HG02970 (cell line): ENCODE results near the gene UAP1L1.

Experiments used
- ATAC-seq: cut with Tn5 transposase; IDR thresholded peaks from one replicate; pipeline ENCODE4 v1.9.1; 2021; ENCODE audit warnings: mild to moderate bottlenecking, moderate library complexity, moderate number of reproducible peaks; ENCODE audit not compliant: unreplicated experiment, low FRiP score

The UAP1L1 gene

DNA sequence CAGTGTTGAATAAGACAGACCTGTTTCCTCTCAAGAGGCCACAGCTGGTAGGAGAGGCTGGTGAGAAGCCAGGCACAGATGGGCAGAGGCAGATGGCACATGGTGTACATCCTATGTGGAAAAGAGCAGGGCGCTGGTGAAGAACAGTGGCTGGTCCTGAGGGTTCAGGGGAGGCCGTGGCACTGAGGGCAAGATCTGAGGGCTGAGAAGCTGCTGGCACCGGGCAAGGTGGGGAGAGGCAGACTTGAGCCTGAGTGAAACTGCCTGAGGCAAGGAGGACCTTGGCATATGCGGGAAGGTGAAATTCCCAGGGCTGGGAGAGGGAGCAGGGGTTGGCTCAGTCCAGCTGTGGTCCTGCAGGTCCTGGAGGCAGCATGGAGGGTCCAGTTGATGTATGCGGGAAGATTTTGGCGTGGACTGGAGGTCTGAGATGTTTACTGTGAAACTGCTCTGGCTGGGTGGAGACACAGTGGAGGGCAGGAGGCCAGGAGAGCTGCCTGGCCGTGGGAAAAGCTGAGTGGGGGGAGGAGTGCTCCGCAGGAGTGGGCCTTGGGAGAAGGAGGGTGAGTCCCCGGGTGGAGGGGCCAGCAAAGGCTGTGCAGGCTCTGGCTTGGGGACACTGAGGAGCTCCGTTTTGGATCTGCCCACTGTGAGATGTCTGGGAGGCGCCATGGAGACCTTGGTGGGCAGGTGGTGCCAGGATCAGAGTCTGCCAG lies 12.1 kb downstream of the UAP1L1 start:
- ATAC-seq = no peak

DNA sequence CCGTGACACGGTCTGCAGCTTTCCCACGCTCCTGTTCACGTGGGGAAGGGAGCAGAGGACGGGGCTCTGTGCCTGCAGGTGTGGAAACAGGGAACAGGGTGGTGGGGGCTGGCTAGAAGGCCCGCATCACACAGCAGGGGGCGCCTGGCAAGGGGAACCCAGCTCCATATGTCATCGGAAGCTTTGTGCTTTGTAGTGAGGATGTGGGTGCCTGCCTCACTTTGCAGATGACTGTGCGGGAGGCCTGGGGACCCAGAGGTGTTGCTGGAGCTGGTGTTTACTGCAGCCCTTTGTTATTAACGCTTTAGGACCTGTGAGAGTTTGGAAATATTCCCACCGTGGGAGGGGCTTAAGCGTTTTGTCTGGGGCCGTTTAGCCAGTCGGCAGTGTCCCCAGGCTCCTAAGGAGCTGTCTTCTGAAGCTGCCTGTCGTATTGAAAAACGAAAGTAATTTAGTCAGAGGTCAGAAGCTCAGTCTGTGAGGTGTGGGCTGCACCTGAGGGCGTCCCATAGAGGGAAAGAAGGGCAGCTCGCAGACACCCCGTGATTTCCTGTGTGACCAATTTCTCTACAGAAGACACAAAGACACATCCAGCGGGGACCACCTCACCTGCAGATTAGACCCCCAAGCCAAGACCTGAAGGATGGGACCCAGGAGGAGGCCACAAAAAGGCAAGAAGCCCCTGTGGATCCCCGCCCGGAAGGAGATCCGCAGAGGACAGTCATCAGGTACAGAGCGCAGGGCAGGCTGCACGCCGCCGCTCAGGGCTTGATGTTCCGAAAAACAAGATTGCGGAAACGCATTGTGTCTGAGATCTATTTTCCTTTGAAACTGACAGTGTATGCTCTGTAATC lies 18.6 kb downstream of the UAP1L1 start:
- peak; percentile 73 for ATAC-seq

DNA sequence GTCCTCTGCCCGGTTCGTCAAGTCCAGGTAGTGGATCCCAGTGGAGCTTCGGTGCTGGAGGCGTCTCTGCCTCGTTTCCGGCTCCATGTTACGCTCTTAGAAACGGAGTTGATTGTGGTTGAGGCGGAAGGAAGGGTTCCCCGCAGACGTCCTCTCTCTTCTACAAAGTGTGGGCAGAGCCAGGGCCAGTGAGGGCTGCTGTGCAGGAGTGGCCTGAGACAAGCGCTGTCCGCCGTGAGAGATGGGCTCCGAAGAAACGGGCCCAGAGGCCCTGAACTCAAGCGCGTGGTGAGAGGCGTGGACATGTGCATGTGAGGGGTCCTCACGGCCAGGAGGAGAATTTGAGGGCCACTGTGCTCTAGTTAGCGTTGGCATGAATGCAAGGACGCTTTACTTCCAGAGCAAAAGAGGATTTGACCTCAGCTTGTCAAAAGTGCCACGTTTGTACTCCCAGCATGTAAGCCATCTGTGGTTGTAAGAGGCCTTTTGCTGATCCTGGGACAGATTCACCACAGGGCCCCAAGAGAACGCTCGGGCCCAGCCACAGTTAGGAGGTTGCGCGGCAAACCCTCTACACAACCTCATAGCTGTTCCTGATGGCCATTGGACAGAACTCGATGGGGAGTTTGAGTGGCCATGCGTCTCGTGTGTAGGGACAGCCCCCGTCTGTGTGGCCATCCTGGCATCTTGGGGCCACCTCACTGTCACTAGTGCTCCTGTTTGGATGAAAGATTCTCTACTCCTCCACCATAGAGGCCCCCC lies 19.6 kb downstream of the UAP1L1 start:
- ATAC-seq = no peak

DNA sequence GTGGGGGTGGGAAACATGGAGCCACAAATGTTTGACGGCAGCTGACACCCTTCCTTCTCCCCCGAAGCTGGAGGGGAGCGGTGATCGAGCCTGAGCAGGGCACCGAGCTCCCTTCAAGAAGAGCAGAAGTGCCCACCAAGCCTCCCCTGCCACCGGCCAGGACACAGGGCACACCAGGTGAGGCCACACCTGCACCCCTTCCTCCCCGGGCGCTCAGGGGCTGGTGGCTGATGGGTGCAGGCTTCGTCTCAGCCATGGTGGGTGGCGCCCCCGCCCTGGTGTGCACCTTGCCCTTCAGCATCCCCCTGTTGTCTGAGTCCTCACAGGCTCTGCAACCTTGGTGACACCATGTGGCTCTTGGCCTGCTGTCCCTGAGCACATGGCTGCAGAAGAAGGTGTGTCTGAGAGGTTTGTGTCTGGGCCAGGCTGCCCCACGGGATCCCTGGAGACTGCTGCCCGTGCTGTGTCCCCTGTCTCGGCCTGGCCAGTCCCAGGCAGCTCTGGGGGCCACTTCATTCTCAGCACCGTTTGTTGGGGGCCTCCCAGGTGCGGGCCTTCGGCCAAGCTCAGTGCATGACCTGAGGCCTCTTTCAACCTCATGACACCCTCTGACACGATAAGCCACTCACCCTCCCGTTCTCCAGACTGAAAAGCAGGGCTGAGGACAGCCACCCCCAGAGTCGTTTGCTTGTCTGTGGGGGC lies 20.6 kb downstream of the UAP1L1 start:
- no peak for ATAC-seq

DNA sequence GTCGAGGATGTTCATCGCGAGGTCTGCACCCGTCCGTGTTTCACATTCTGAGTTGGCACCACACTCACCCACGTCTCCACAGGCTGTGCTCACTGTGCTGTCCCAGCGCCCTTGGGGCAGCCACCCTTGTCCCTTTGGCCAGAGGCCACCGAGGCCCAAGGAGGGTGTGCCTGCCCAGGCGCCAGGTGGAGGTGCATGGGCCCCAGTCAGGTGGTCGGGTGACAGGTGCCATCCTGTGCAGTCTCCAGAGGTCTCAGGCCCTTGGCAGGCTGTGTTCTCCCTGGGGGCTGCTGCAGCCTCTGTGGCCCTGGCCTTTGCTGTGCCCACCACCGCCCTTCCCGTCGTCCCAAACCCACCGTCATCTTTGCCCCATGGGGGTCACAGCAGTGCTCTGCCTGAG lies 21.9 kb downstream of the UAP1L1 start:
- ATAC-seq = no peak

DNA sequence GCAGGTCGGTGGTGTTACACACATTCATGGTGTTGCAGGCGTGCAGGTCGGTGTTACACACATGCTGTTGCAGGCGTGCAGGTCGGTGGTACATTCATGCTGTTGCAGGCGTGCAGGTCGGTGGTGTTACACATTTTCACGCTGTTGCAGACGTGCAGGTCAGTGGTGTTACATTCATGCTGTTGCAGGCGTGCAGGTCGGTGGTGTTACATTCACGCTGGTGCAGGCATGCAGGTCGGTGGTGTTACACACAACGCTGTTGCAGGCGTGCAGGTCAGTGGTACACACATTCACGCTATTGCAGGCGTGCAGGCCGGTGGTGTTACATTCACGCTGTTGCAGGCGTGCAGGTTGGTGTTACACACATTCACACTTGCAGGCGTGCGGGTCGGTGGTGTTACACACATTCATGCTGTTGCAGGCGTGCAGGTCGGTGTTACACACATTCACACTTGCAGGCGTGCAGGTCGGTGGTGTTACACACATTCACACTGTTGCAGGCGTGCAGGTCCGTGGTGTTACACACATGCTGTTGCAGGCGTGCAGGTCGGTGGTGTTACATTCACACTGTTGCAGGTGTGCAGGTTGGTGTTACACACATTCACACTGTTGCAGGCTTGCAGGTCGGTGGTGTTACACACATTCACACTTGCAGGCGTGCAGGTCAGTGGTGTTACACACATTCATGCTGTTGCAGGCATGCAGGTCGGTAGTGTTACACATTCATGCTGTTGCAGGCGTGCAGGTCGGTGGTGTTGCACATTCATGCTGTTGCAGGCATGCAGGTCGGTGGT lies 26.1 kb downstream of the UAP1L1 start:
- ATAC-seq = no peak

DNA sequence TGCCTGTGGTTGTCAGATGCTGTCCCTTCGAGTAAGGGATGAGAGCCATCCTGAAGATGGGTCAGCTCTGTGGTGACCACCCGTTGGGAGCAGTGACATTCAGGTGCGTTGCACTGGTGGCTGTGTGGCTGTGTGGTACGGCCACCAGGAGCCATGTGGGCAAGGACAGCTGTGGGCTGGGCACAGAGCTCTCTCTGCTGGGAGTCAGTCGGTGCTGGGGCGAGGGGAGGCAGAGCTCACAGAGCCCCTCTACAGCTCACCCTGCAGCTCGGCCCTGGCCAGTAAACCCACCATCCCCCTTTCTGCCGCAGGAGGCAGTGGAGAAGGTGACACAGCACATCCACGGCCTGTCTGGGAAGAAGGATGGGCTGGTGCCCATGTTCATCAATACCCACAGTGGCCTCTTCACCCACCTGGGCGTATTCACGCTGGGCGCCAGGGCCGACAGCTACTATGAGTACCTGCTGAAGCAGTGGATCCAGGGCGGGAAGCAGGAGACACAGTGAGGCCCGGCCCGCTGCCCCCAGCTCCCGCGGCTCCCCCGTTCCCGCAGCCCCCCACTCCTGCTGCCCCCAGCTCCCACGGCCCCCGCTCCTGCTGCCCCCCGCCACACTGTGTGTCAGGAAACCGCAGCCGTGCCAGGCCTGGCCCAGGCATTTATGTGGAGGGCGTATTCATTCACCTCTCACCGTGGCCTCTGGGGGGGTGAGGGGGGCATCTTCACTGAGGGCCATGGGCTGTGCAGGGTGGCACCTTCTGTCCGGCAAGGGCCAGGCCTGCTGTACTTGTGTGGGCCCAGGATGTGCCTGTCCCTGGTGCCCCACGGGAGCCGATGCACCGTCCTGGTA lies 28.7 kb downstream of the UAP1L1 start:
- ATAC-seq = no peak

DNA sequence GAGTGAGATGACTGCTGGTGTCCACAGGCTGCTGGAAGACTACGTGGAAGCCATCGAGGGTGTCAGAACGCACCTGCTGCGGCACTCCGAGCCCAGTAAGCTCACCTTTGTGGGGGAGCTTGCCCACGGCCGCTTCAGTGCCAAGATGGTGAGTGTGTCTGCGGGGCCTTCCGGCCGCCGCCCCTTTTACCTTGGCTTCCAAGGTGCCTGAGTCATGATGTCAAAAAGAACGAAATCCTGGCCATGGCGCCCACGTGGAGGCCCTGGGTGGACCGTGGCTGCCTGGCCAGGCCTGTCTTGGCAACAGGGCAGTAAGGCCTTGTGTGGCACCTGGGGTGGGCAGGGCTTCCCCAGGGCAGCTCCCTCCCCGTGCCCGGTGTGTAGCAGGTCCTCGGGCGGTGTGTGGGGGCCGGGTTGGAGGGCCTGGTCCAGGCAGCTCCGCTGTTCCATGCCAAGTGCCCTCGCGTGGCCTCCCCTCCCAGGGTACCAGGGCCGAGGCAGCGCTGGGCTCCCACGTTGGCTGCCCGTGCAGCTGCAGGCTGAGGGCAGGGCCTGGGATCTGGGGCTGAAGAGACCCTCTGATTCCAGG lies 29.4 kb downstream of the UAP1L1 start:
- no peak for ATAC-seq

DNA sequence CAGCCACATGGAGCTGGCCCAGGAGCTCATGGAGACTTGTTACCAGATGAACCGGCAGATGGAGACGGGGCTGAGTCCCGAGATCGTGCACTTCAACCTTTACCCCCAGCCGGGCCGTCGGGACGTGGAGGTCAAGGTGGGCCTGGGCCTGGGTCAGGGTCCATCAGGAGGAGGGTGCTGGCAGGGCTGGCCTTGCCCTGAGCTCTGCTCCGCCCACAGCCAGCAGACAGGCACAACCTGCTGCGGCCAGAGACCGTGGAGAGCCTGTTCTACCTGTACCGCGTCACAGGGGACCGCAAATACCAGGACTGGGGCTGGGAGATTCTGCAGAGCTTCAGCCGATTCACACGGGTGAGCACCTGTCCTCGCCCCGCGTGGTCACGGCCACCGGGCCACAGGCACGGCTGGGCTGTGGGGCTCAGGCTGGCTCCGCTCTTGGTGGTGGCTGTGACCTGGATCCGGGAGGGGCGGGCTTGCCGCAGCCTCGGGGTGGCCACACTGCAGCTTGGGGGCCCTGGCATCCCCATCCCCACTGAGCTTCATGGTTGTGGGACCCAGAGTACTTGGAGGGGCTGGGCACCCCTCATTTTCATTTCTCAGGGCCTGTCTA lies 30.1 kb downstream of the UAP1L1 start:
- no peak for ATAC-seq

DNA sequence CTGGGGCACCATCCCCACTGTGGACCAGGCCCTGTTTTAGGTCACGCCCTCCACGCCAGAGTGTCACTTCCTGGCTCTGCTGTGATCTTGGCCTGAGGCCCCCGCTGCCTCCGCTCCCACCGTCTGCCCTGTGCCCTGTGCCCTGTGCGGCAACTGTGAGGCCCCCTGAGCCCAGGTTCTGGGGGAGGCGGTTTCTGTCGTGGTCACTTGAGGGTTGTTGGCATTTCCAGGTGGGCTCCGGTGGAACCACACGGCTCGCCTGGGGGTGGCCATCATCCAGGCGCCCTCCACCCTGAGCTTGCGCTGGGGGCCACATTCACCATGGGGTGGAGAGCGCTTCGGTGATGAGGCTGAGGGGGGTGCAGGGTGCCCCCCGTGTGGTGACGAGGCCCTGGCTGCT lies 30.7 kb downstream of the UAP1L1 start:
- ATAC-seq = no peak

DNA sequence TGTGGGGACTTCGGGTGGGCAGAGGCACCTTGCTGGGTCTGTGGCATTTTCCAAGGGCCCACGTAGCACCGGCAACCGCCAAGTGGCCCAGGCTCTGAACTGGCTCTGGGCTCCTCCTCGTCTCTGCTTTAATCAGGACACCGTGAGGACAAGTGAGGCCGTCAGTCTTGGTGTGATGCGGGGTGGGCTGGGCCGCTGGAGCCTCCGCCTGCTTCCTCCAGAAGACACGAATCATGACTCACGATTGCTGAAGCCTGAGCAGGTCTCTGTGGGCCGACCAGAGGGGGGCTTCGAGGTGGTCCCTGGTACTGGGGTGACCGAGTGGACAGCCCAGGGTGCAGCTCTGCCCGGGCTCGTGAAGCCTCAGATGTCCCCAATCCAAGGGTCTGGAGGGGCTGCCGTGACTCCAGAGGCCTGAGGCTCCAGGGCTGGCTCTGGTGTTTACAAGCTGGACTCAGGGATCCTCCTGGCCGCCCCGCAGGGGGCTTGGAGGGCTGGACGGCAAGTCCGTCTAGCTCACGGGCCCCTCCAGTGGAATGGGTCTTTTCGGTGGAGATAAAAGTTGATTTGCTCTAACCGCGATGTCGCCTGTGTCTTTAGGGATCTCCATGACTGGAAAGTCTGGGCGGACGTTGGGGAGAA lies 31.4 kb downstream of the UAP1L1 start:
- ATAC-seq = no peak

DNA sequence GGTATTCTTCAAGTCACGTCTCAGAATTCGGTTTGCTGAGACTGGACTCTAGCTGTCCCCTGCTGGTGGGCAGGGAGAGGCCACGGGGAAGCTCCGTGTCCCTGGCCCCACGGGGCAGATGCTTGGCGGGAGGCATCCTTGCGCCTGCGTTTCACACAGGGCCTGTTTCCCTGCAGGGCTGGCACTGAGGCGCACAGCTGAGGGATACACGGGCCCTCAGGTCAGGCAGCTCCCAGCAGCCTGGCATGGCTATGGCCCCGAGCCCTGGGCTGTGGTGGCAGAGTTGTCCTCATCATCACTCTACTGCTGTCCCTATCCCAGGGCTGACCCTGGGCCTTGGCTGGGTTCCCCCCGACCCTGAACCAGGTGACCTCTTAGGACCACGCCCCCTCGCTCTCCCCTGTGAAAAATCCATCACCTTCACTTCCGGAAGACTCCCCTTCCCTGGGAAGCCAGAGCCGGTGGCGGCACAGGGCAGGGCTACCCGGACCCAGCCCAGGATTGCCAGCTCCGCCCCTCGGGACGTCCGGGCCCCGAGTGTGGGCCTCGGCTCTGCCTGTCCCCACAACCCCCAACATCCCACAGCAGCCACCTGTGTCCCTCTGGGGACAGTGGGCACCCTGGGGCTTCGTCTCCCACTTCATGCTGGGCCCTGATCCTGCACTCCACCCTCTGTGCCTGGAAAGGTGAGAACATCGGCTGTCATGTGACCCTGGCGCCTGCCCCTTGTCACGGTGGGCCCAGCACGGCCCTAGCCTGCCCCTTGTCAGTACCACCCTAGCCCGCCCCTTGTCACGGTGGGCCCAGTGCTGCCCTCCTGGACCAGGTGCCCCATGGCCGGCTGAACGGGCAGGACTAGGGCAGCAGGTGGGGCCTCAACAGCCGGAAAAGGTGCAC lies 32.2 kb downstream of the UAP1L1 start:
- no peak for ATAC-seq

DNA sequence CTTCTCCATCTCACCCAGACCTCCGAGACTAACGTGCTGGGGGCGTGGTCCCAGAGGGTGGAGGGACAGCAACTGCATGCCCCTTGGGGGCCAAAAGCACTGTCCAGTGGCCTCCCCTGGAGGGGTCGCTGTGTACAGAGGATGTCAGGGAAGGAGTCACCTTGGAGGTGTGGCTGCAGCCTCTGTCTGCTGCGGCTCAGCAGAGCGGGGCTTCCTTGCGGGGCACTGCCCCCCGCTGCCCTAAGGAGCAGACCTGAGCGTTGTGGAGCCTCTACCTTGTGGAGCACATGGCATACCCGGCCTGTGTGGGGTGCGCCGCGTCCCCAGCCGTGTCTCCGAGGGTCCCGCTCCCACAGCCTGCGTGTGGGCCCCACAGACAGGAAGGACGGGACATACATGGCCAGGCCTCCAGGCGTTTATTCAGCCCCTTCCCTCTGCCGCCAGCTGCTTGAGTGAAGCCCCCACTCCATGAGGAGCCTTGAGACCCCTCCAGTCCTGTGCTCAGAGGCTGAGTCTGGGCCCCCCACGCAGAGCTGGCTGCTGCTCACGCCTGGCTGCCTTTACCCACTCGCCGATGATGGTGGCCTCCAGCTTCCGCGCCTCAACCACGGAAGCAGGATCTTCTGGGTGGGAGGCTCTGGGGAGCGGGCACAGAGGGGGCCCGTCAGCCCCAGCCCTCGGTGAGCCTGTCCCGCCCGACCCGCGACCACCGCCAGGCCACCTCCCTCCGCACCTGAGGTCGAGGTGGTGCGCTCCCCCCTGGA lies 33.0 kb downstream of the UAP1L1 start:
- no peak for ATAC-seq

DNA sequence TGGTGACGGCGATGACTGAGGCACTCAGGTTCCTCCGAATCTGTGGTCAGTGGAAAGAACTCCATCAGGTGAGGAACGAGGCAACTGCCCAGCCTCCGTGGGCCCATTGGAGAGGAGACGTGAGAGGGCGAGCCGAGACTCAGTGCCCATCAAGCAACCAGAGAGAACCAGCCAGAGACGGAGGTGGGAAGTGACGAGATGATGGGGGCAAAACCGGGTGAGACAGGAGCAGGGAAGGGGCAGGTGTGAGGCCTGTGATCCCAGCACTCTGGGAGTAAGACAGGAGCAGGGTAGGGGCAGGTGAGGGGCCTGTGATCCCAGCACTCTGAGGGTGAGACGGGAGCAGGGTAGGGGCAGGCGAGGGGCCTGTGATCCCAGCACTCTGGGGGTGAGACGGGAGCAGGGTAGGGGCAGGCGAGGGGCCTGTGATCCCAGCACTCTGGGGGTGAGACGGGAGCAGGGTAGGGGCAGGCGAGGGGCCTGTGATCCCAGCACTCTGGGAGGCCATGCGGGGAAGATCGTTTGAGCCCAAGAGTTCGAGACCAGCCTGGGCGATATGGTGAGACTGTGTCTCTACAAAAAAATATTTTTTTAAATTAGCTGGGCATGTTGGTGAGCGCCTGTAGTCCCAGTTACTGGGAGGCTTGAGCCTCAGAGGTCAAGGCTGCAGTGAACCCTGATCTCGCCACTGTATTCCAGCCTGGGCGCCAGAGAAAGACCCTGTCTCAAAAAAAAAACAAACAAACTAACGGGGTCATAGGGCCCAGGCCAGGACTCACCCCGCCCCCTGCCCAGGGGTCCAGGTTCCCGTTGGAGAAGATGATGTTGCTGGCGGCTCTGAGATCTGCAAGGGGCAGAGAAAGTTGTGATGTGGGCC lies 33.8 kb downstream of the UAP1L1 start:
- ATAC-seq = no peak
